HepG2 (cell line): ENCODE results near the gene CAB39. TPM values are rescaled to one million over a fixed set of nuclear protein-coding genes. Genes with fewer than 3 reads are reported as not detected.
A peak's percentile ranks its signal among the peaks of the same experiment; 100 is the strongest.

Experiments used
- ATAC-seq: fragments of 200-7000 bp; cut with Tn5 transposase; 3 replicates; pipeline ENCODE4 v1.9.1; 2020; ENCODE audit warnings: mild to moderate bottlenecking, moderate library complexity
- BruUV-seq: library from RNA; stranded (reverse); fragments of 400-500 nt; replicated peaks from 2 replicates; lab custom pipeline; 2021; lab: Mats Ljungman, UMichigan
- CTCF ChIA-PET: fragments of 300-600 bp; formaldehyde crosslinking; extraction: SDS; loops from one replicate; lab custom pipeline; 2021; ENCODE audit warnings: low total read pairs, inconsistent platforms, low intra/inter-chr PET ratio; lab: Yijun Ruan, JAX
- POLR2A ChIA-PET: fragments of 350-600 bp; sonication (Branson Sonifier 250); formaldehyde crosslinking; loops from one replicate; lab custom pipeline; 2020; ENCODE audit warnings: antibody characterized with exemption, inconsistent platforms; lab: Yijun Ruan, JAX
- DNase-seq: peaks from one replicate; pipeline ENCODE4 v3.0.0-alpha.2; 2015; ENCODE audit warnings: low spot score
- FAIRE-seq: peaks from 3 replicates; lab custom pipeline; 2011; peaks lifted over from hg19 to GRCh38; lab: Jason Lieb, UNC
- H2AFZ ChIP-seq: one replicate; pipeline ENCODE4 v1.6.1; 2011; ENCODE audit warnings: low read length, inconsistent platforms
- H3K27ac ChIP-seq: fragments of 300-600 bp; 3 replicates; pipeline ENCODE4 v1.8.0; 2011; ENCODE audit warnings: mixed run types, mild to moderate bottlenecking, mixed read lengths, low read length, inconsistent platforms; ENCODE audit not compliant: insufficient read depth; ENCODE audit errors: extremely low read length
- H3K27me3 ChIP-seq, 2 experiments: fragments of 200-600 bp in 1 of 2; 2 replicates in 1 of 2; 3 replicates in 1 of 2; pipeline versions ENCODE4 v1.6.0 to v1.8.0; 2011; ENCODE audit warnings: low read length in 2 of 2, mild to moderate bottlenecking in 2 of 2, moderate library complexity in 2 of 2, inconsistent platforms in 1 of 2; ENCODE audit not compliant: insufficient read depth in 2 of 2, control insufficient read depth in 1 of 2
- H3K36me3 ChIP-seq, 2 experiments: fragments of 200-600 bp in 1 of 2; replicated peaks in 1 of 2; 2 replicates in 1 of 2; 3 replicates in 1 of 2; pipeline versions ENCODE4 v1.5.1 to v1.8.0; 2011; ENCODE audit warnings: low read length in 2 of 2, inconsistent platforms in 1 of 2; ENCODE audit not compliant: insufficient read depth in 2 of 2, control insufficient read depth in 1 of 2
- H3K4me1 ChIP-seq: 2 replicates; pipeline ENCODE4 v1.5.1; 2012; ENCODE audit warnings: low read length, inconsistent platforms; ENCODE audit not compliant: insufficient read depth
- H3K4me2 ChIP-seq: 2 replicates; pipeline ENCODE4 v1.6.0; 2011; ENCODE audit warnings: low read depth, low read length, inconsistent platforms
- H3K4me3 ChIP-seq, 3 experiments: fragments of 200-600 bp in 1 of 3; sonication (generic), shearing (Covaris generic) in 1 of 3; replicated peaks in 1 of 3; 2 replicates each; pipeline ENCODE4 v1.5.1; 2011 to 2016; ENCODE audit warnings: low read length in 3 of 3, inconsistent platforms in 2 of 3, low read depth in 2 of 3, mild to moderate bottlenecking in 2 of 3, control low read depth in 1 of 3, mixed read lengths in 1 of 3; ENCODE audit not compliant: insufficient read depth in 1 of 3
- H3K79me2 ChIP-seq: one replicate; pipeline ENCODE4 v1.6.1; 2011; ENCODE audit warnings: low read length, inconsistent platforms; ENCODE audit not compliant: insufficient read depth
- H3K9ac ChIP-seq: 2 replicates; pipeline ENCODE4 v1.6.0; 2011; ENCODE audit warnings: mild to moderate bottlenecking, low read depth, low read length, inconsistent platforms; ENCODE audit not compliant: insufficient read depth
- H3K9me3 ChIP-seq: 2 replicates; pipeline ENCODE4 v1.5.1; 2012; ENCODE audit warnings: mild to moderate bottlenecking, low read length
- H4K20me1 ChIP-seq: 2 replicates; pipeline ENCODE4 v1.6.0; 2011; ENCODE audit warnings: inconsistent platforms, mild to moderate bottlenecking, low read length, moderate library complexity; ENCODE audit not compliant: insufficient read depth
- ETV5 ChIP-seq: IDR thresholded peaks from 2 replicates; pipeline ENCODE4 v1.6.1; 2018; ENCODE audit warnings: missing biosample characterization, missing genetic modification reagents, inconsistent platforms, borderline replicate concordance
- FOXO4 ChIP-seq: sonication (generic); formaldehyde crosslinking; conservative IDR thresholded peaks from 2 replicates; pipeline ENCODE4 v1.8.1; 2023; ENCODE audit warnings: missing genetic modification reagents
- SAP130 ChIP-seq: IDR thresholded peaks from 2 replicates; pipeline ENCODE4 v1.6.1; 2016; ENCODE audit warnings: low read depth
- SRF ChIP-seq: IDR thresholded peaks from 2 replicates; pipeline ENCODE4 v1.6.1; 2011; ENCODE audit warnings: mild to moderate bottlenecking, low read depth, low read length, moderate library complexity
- TFDP1 ChIP-seq: IDR thresholded peaks from 2 replicates; pipeline ENCODE4 v1.6.1; 2016; ENCODE audit warnings: missing compliant biosample characterization, missing genetic modification reagents, borderline replicate concordance
- ZBTB37 ChIP-seq: sonication (generic); formaldehyde crosslinking; IDR thresholded peaks from 2 replicates; pipeline ENCODE4 v1.4.0; 2020; ENCODE audit warnings: mild to moderate bottlenecking, missing genetic modification reagents
- ZFP36 ChIP-seq: fragments of 150-350 bp; IDR thresholded peaks from 2 replicates; pipeline ENCODE4 v1.6.1; 2018; ENCODE audit warnings: borderline replicate concordance, low read length, low read depth; ENCODE audit not compliant: partially characterized antibody
- WGBS: methylation state at CpG from one replicate; pipeline ENCODE4 v1.1.6; 2017; ENCODE audit warnings: low lambda C conversion rate; 5-methylcytosine and 5-hydroxymethylcytosine counted together
- in situ Hi-C: cut with HindIII; loops from 2 replicates; pipeline ENCODE4 v1.10.0; 2017; ENCODE audit warnings: low pct_unique_long_range_greater_than_20kb; ENCODE audit not compliant: extremely low pct_ligation_motif_present
- intact Hi-C: fragments of 100-400 bp; cut with micrococcal nuclease; formaldehyde crosslinking; loops from one replicate; pipeline ENCODE4 v1.10.0; 2022; ENCODE audit not compliant: unreplicated experiment
- polyA plus RNA-seq, 8 experiments: library from polyadenylated mRNA; depleted of rRNA in 3 of 8; stranded (reverse) in 7 of 8; unstranded in 1 of 8; fragments of >200 nt; fragmentation: Illumina TruSeq in 4 of 8; extraction: Trizol in 4 of 8; gene quantifications; 2 replicates each; pipeline versions ENCODE4 v1.2.1 to v1.2.3, GENCODE V29; 2011 to 2016; ENCODE audit warnings: low read depth in 4 of 8, missing spikeins in 1 of 8, mixed read lengths in 1 of 8; ENCODE audit not compliant: insufficient read depth in 1 of 8
- total RNA-seq, 5 experiments: library from RNA; depleted of rRNA; stranded (reverse); fragments of >200 nt; fragmentation: Illumina TruSeq; extraction: Trizol; gene quantifications; 2 replicates each; pipeline ENCODE4 v1.2.3, GENCODE V29; 2016; ENCODE audit warnings: low read depth in 1 of 5

CAB39 gene
- total and polyA plus RNA-seq, 2 of the 13 experiments (the other 11 are each of a cell fraction or from before 2014, with no cell fraction given): 19.3 to 45.3 TPM

DNA sequence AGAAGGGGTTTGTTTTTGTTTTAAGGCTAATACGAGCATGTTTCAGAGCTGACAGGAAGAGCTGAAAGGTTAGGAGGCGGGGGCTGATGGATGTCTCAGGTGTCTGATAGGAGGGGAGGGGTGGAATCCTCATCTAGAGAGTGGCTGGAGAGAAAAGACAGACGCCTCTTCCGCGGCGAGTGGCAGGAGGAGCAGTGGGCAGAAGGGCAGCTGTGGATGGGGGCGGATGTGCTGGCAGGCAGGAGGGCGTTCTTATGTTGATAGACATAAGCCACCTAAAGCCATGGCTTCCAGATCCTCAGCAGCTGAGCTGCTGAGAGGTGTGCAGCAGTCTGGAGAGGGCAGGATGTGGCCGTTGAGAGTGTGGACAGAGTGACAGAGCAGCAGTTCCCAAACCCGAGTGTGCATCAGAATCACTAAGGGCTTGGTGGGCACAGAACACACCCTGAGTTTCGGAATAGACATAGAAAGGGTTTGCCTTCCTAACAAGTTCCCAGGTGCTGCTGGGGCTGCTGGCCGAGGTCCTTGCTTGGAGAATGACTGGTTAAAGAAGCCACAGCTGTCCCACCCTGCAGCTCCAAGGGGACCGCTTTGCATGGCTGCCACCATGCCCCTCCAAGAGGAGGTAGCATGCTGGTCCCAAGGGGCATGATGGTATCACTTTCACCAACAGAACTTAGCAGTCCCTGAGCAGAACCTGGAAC is 149.1 kb downstream of the CAB39 start (continued):
- no peak for TF ChIP-seq ZBTB37 (CRISPR knock-in tag)
- TF ChIP-seq ETV5: no peak
- TF ChIP-seq SRF: no peak
- no peak for TF ChIP-seq SAP130 (CRISPR knock-in tag)

DNA sequence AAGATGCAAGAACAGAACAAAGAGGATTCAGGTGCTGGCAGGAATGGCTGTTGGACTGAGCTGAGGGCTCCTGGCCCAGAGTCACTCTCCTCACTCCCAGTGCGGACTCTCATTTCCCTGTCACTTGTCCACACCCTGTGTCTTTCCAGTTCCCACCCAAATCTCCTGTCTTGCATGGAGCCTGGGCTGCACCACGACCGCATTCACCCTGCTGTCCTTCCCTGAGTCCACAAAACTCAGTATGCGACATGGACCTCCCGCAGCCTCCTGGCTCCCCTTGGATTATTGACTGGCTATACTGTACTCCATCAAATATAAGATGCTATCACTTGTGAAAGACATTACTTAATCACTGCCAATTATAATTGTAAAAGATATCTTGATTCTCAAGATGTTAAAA is 149.7 kb downstream of the CAB39 start:
- ATAC-seq: no peak
- ChIA-PET POLR2A (no interaction called here), CTCF (no interaction called here)
- intact Hi-C loops (loop anchor here (10.0 kb wide), 1 partner anchor 193 kb away; the partner anchor contains the start of gene PSMD1), in situ Hi-C loops (no loop called here)
- Histone ChIP-seq H3K4me2 (no peak overlapping the region), H3K4me1 (peaks cover 25% of the 10 kb centered on the region), H3K79me2 (no peaks in the 10 kb centered on the region), H3K27me3 (peaks cover 0 to 23% of the 10 kb centered on the region in 2 experiments; a peak in 2 of 5 replicates), H4K20me1 (peaks cover 3% of the 10 kb centered on the region; the same call in 1 of the 2 replicates), H2AFZ (no peak overlapping the region), H3K4me3 (no peak overlapping the region), H3K27ac (no peak overlapping the region), H3K36me3 (no peaks in the 10 kb centered on the region), H3K9me3 (no peaks in the 10 kb centered on the region), H3K9ac (no peak overlapping the region)
- WGBS: 83% methylated on average over 5 of the region's 5 CpGs
- no TSS peak for BruUV-seq
- DNase-seq: no peak
- FAIRE-seq: no peak
- TF ChIP-seq ZFP36: no peak
- 0 out of 2 replicates have a peak, but pooled peaks have one; percentile 37 for TF ChIP-seq FOXO4
- TF ChIP-seq TFDP1 (CRISPR knock-in tag): no peak
